Measurements from ENCODE around the gene PTPN14. TPM values are rescaled to one million over a fixed set of nuclear protein-coding genes. Genes with fewer than 3 reads are reported as not detected.

The PTPN14 gene
- total RNA-seq, 4 donors from 2014 or later, result 59.4 to 118 (median 66.1) TPM

GRCh38 chr1:214476986-214477870, 74.2 kb downstream of the PTPN14 start:
- 52 to 54% methylated on average over 7 of the region's 7 CpGs for WGBS, 2 donors
- intact Hi-C loops (cut with DNase I; ENCODE audit: low total_unique reads), result no loop called here
- no peak overlapping the region for H3K4me3 ChIP-seq (ENCODE audit: low read depth, poor library complexity, severe bottlenecking)
- TF ChIP-seq POLR2A (IDR thresholded peaks at IDR 0.05), result no peak
- TF ChIP-seq CTCF (IDR thresholded peaks at IDR 0.05), result no peak
- no peak for DNase-seq (ENCODE audit: low spot score in 2 of 2)

GRCh38 chr1:214476229-214476985, 75.0 kb downstream of the PTPN14 start:
- no peak for DNase-seq (ENCODE audit: low spot score in 2 of 2)
- no peak overlapping the region for H3K4me3 ChIP-seq (ENCODE audit: low read depth, poor library complexity, severe bottlenecking)
- 47 to 56% methylated on average over 10 of the region's 10 CpGs for WGBS, 2 donors
- intact Hi-C loops (cut with DNase I; ENCODE audit: low total_unique reads), result no loop called here
- no peak for TF ChIP-seq CTCF (IDR thresholded peaks at IDR 0.05)
- no peak for TF ChIP-seq POLR2A (IDR thresholded peaks at IDR 0.05)

GRCh38 chr1:214475746-214476145, 75.7 kb downstream of the PTPN14 start:
- no peak for DNase-seq (ENCODE audit: low spot score in 2 of 2)

GRCh38 chr1:214475331-214475730, 76.1 kb downstream of the PTPN14 start:
- no peak for DNase-seq (ENCODE audit: low spot score in 2 of 2)
- no peak overlapping the region for H3K4me3 ChIP-seq (ENCODE audit: low read depth, poor library complexity, severe bottlenecking)
- intact Hi-C loops (cut with DNase I; ENCODE audit: low total_unique reads), result no loop called here
- 68 to 70% methylated on average over 2 of the region's 2 CpGs for WGBS, 2 donors
- no peak for TF ChIP-seq CTCF (IDR thresholded peaks at IDR 0.05)
- TF ChIP-seq POLR2A (IDR thresholded peaks at IDR 0.05), result no peak

More at GRCh38 chr1:214475746-214476145, 75.7 kb downstream of the PTPN14 start:
- WGBS, 2 donors, result 81 to 85% methylated on average over 3 of the region's 3 CpGs
- H3K4me3 ChIP-seq (ENCODE audit: low read depth, poor library complexity, severe bottlenecking), result no peak overlapping the region
- TF ChIP-seq CTCF (IDR thresholded peaks at IDR 0.05), result no peak
- TF ChIP-seq POLR2A (IDR thresholded peaks at IDR 0.05), result no peak
- intact Hi-C loops (cut with DNase I; ENCODE audit: low total_unique reads), result no loop called here

- TF ChIP-seq POLR2A (IDR thresholded peaks at IDR 0.05), result no peak
- intact Hi-C loops (cut with DNase I; ENCODE audit: low total_unique reads), result no loop called here
- no peak for DNase-seq (ENCODE audit: low spot score in 2 of 2)
- no peak overlapping the region for H3K4me3 ChIP-seq (ENCODE audit: low read depth, poor library complexity, severe bottlenecking)
- 75 to 84% methylated on average over 3 of the region's 3 CpGs for WGBS, 2 donors
These were observed 76.9 kb downstream of the PTPN14 start for GRCh38 chr1:214474467-214474866.

GRCh38 chr1:214473862-214474261, 77.5 kb downstream of the PTPN14 start:
- WGBS, 2 donors, result 90 to 93% methylated on average over 2 of the region's 2 CpGs
- intact Hi-C loops (cut with DNase I; ENCODE audit: low total_unique reads), result no loop called here
- TF ChIP-seq POLR2A (IDR thresholded peaks at IDR 0.05) (no peak), CTCF (IDR thresholded peaks at IDR 0.05) (no peak)
- no peak for DNase-seq (ENCODE audit: low spot score in 2 of 2)
- H3K4me3 ChIP-seq (ENCODE audit: low read depth, poor library complexity, severe bottlenecking), result no peak overlapping the region

All from lower leg skin (tissue), 4 donors.